AG09319 (cell line): ENCODE measurements around the gene TLR6.
A peak's percentile ranks its signal among the peaks of the same experiment; 100 is the strongest.
"Not testable (repeated sequence)": the region's sequence is repeated elsewhere in the genome, so short reads cannot be mapped to it uniquely, and the experiment has no call there.

Experiments
- DNase-seq: peaks from one replicate; pipeline ENCODE4 v3.0.0-alpha.2; 2010; ENCODE audit warnings: low read depth; ENCODE audit errors: extremely low read depth
- CTCF ChIP-seq: IDR thresholded peaks from 2 replicates; pipeline ENCODE4 v1.5.1; 2011; ENCODE audit warnings: low read depth, mild to moderate bottlenecking, inconsistent platforms, low read length, moderate library complexity

Gene TLR6

DNA sequence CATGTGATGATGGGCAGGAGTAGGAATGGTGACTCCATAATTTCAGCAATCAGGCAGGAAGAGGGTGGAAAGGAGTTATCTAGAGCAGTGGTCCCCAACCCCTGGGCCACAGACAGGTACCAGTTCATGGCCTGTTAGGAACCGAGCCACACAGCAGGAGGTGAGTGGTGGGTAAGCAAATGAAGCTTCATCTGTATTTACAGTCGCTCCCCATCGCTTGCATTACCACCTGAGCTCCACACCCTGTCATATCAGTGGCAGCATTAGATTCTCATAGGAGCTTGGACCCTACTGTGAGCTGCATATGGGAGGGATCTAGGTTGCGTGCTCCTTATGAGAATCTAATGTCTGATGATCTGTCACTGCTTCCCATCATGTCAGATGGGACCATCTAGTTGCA lies 72.5 kb downstream of the TLR6 start:
- DNase-seq, result no peak
- no peak for TF ChIP-seq CTCF

DNA sequence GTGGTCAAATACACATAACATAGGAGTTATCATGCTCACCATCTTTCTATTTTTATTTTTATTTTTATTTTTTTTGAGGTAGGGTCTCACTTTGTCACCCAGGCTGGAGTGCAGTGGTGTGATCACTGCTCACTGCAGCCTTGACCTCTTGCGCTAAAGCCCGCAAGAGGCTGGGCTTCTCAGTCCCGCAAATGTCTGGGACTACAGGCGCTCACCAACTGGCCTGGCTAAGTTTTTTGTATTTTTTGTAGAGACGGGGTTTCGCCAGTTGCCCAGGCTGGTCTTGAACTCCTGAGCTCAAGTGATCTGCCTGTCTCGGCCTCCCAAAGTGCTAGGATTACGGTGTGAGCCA lies 73.5 kb downstream of the TLR6 start:
- TF ChIP-seq CTCF, result no peak
- DNase-seq, result no peak

GRCh38 chr4:38782452-38783108 lies 74.0 kb downstream of the TLR6 start, which contains the start of gene TLR10:
Gene TLR10 (minus strand): TSS chr4:38782990. CDS start chr4:38775590, 7,400 bp downstream.
- TF ChIP-seq CTCF, result peak; percentile 56
- peak; percentile 4 for DNase-seq

GRCh38 chr4:38781854-38782261 lies 74.8 kb downstream of the TLR6 start:
- no peak for TF ChIP-seq CTCF
- no peak for DNase-seq

DNA sequence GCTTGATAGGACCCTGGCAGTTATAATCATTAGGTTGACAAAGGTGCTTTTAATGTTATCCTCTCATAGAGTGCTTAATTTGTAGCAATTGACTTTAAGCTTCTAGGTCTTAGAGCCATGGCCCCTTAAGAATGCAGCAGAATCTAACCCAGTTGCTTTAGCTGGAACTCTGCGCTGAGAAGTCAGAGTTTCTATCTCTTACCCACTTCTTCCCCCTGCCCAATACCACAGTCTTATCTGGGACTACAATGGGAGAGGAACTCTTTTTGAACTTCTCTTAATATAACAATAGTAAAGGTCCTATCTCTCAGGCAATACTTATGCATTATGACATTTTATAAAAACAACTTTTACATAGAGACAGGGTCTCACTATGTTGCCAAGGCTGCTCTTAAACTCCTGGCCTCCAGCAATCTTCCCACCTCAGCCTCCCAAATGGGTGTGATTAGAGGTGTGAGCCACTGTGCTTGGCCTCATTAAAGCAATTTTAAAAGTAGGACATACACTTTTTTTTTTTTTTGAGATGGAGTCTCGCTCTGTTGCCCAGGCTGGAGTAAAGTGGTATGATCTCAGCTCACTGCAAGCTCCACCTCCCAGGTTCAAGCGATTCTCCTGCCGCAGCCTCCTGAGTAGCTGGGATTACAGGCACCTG lies 75.7 kb downstream of the TLR6 start:
- TF ChIP-seq CTCF, result no peak
- no peak for DNase-seq

DNA sequence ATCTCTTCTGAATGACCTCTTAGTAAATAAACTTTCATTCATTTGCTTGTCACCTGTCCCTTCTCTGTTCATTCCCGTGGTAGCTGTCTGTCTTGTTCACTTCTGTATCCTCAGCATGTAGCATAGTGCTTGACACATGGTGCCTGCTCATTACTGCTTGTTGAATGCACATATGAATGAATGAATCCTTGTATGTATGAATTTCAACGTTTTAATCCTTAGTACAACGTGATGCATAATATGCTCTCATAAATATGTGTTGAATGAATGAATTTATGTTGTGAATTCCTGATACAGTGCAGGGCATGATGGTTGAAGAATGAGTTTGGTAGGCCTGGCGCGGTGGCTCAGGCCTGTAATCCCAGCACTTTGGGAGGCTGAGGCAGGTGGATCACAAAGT lies 76.8 kb downstream of the TLR6 start:
- DNase-seq, result no peak
- TF ChIP-seq CTCF, result no peak

DNA sequence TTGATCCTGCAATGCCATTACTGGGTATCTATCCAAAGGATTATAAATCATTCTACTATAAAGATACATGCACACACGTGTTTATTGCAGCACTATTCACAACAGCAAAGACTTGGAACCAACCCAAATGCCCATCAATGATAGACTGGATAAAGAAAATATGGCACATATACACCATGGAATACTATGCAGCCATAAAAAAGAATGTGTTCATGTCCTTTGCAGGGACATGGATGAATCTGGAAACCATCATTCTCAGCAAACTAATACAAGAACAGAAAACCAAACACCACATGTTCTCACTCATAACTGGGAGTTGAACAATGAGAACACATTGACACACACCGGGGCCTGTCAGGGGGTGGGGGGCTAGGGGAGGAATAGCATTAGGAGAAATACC lies 78.7 kb downstream of the TLR6 start:
- DNase-seq, result not testable (repeated sequence)

DNA sequence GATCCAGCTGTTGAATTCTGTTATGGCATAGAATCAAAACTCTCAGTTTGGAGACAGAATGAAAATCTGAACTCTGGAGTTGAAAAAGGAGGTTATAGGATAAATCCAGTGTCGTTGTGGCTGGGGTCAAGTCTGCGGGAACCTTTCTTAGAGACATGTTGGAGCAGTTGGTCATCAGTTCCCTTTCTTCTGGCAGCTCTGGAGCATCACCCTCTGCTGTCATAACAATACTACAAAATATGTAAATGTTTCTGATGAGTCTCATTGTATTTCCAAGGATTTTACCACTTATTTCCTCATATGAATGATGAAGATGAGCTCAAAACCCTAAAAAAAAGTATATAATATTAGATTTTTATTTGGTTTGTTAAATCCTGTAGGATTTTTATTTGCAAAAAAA lies 81.3 kb downstream of the TLR6 start:
- DNase-seq, result no peak

More for the DNA sequence above, 81.3 kb downstream of the TLR6 start:
- TF ChIP-seq CTCF, result no peak
